DND-41 (cell line): ENCODE data around the gene ZDHHC18.
A peak's percentile ranks its signal among the peaks of the same experiment; 100 is the strongest.

ENCODE experiments used
- ATAC-seq: fragments of 200-7000 bp; cut with Tn5 transposase; 3 replicates; pipeline ENCODE4 v1.9.1; 2021; ENCODE audit warnings: low read depth; ENCODE audit not compliant: insufficient read depth
- DNase-seq: peaks from one replicate; pipeline ENCODE4 v3.0.0-alpha.2; 2020
- H2AFZ ChIP-seq: 2 replicates; pipeline ENCODE4 v1.6.0; 2012; ENCODE audit warnings: low read depth, low read length
- H3K27ac ChIP-seq: 2 replicates; pipeline ENCODE4 v1.5.1; 2012; ENCODE audit warnings: low read length, inconsistent platforms
- H3K27me3 ChIP-seq: fragments of 200-600 bp; sonication (generic); 2 replicates; pipeline ENCODE4 v1.6.0; 2012; ENCODE audit warnings: low read length, mild to moderate bottlenecking, inconsistent platforms; ENCODE audit not compliant: insufficient read depth, poor library complexity
- H3K36me3 ChIP-seq: 2 replicates; pipeline ENCODE4 v1.5.1; 2012; ENCODE audit warnings: low read length, inconsistent platforms; ENCODE audit not compliant: insufficient read depth
- H3K4me1 ChIP-seq: 2 replicates; pipeline ENCODE4 v1.5.1; 2012; ENCODE audit warnings: mild to moderate bottlenecking, low read length; ENCODE audit not compliant: insufficient read depth
- H3K4me2 ChIP-seq: 2 replicates; pipeline ENCODE4 v1.6.0; 2012; ENCODE audit warnings: mild to moderate bottlenecking, moderate library complexity, low read length, inconsistent platforms; ENCODE audit not compliant: insufficient read depth
- H3K4me3 ChIP-seq, 2 experiments: fragments of 200-600 bp in 1 of 2; shearing (Covaris generic) in 1 of 2; 2 replicates each; pipeline ENCODE4 v1.5.1; 2012 to 2016; ENCODE audit warnings: inconsistent platforms in 2 of 2, low read length in 2 of 2, mild to moderate bottlenecking in 2 of 2, low read depth in 1 of 2, moderate library complexity in 1 of 2
- H3K79me2 ChIP-seq: 2 replicates; pipeline ENCODE4 v1.6.0; 2012; ENCODE audit warnings: low read length, inconsistent platforms; ENCODE audit not compliant: insufficient read depth
- H3K9ac ChIP-seq: 2 replicates; pipeline ENCODE4 v1.6.0; 2012; ENCODE audit warnings: low read depth, mild to moderate bottlenecking, inconsistent platforms, low read length, moderate library complexity
- H3K9me3 ChIP-seq: 2 replicates; pipeline ENCODE4 v1.5.1; 2012; ENCODE audit warnings: low read length, moderate library complexity, mild to moderate bottlenecking, inconsistent platforms; ENCODE audit not compliant: insufficient read depth, severe bottlenecking
- H4K20me1 ChIP-seq: 2 replicates; pipeline ENCODE4 v1.6.0; 2012; ENCODE audit warnings: low read length; ENCODE audit not compliant: insufficient read depth
- EZH2 ChIP-seq: IDR thresholded peaks from 3 replicates; pipeline ENCODE4 v1.6.1; 2012; ENCODE audit warnings: borderline replicate concordance, low read depth, mild to moderate bottlenecking, moderate library complexity, low read length, inconsistent platforms; ENCODE audit not compliant: severe bottlenecking
- TF ChIP-seq, protein P1 (sequence below): IDR thresholded peaks from 2 replicates; pipeline ENCODE4 v1.5.1; 2012; ENCODE audit warnings: borderline replicate concordance, low read length, moderate library complexity, mild to moderate bottlenecking; ENCODE audit not compliant: poor library complexity, severe bottlenecking; ENCODE audit errors: extremely low read depth

Gene ZDHHC18

DNA sequence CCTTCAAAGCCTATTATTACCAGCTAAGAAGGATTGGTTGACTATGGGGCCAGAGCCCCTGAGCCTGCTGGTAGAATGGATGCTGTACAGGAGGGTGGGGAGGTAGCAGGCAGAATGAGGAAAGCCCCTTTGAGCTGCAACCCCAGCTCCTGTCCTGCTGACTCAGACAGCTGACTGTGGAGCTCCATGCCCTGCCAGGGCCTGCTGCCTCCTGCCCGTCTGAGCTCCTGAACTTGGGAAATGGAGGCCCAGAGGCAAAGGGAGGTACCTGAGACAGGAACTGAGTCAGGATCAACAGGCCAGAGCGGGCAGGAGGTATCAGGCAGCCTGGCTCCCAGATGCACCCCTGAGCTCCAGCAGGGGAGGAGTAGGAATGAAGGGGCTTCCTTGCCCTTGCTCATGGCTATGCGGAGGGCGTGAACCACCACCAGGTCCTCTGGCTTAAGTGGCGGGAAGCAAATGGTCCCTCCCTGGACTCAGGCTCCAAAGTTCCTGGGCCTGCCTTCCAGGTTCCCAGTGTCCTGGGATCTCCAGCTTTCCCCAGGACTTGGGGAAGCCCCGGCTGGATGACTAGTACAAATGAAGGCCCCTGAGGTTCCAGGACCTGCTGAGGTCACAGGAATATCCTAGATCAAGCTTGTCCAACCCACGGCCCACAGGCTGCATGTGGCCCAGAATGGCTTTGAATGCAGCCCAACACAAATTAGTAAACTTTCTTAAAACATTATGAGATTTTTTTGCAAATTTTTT, 32.6 kb downstream of the ZDHHC18 start:
- DNase-seq: no peak

DNA sequence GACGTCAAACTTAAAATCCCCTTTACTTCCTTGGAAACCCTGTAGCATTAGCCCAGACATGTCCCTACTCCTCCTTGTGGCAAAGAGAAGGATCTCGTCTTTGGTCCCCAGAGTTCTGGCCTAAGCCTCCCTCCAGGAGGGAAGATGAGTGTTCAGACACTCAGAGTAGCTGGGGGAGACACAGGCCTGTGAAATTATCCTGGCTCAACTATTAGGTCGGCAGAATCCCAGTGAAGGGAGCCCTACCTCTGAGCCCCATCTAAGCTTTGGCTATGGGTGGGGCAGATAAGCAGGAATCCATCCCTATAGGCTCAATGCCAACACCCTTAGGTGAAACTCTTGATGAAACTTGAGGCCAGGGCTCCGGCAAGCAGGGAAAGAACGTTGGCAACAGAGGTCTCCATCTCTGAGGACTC, 34.8 kb downstream of the ZDHHC18 start:
- Histone ChIP-seq H4K20me1 (no peaks in the 10 kb centered on the region), H3K79me2 (no peaks in the 10 kb centered on the region; the same call in 1 of the 2 replicates), H3K4me3 (no peak overlapping the region), H3K9me3 (no peaks in the 10 kb centered on the region), H3K27me3 (no peaks in the 10 kb centered on the region), H2AFZ (no peak overlapping the region), H3K27ac (no peak overlapping the region), H3K36me3 (no peaks in the 10 kb centered on the region; the same call in none of the 2 replicates), H3K4me1 (peaks cover 20% of the 10 kb centered on the region), H3K4me2 (no peak overlapping the region), H3K9ac (no peak overlapping the region)
- TF ChIP-seq EZH2: no peak
- TF ChIP-seq, protein P1, sequence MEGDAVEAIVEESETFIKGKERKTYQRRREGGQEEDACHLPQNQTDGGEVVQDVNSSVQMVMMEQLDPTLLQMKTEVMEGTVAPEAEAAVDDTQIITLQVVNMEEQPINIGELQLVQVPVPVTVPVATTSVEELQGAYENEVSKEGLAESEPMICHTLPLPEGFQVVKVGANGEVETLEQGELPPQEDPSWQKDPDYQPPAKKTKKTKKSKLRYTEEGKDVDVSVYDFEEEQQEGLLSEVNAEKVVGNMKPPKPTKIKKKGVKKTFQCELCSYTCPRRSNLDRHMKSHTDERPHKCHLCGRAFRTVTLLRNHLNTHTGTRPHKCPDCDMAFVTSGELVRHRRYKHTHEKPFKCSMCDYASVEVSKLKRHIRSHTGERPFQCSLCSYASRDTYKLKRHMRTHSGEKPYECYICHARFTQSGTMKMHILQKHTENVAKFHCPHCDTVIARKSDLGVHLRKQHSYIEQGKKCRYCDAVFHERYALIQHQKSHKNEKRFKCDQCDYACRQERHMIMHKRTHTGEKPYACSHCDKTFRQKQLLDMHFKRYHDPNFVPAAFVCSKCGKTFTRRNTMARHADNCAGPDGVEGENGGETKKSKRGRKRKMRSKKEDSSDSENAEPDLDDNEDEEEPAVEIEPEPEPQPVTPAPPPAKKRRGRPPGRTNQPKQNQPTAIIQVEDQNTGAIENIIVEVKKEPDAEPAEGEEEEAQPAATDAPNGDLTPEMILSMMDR: peak; percentile 21
- DNase-seq (no peak), ATAC-seq (no peak)

More for the DNA sequence above, 32.6 kb downstream of the ZDHHC18 start:
- TF ChIP-seq, protein P1: no peak
- no peak for TF ChIP-seq EZH2
- peaks cover 9% of the 10 kb centered on the region for H3K4me1 ChIP-seq
- no peak overlapping the region for H3K4me3 ChIP-seq
- no peaks in the 10 kb centered on the region for H3K27me3 ChIP-seq
- H3K9ac ChIP-seq: no peak overlapping the region
- no peak overlapping the region for H3K4me2 ChIP-seq
- H3K9me3 ChIP-seq: no peaks in the 10 kb centered on the region
- no peak for ATAC-seq
- no peaks in the 10 kb centered on the region for H3K79me2 ChIP-seq
- H4K20me1 ChIP-seq: no peaks in the 10 kb centered on the region
- H2AFZ ChIP-seq: no peak overlapping the region
- peaks cover 15% of the 10 kb centered on the region for H3K36me3 ChIP-seq
- H3K27ac ChIP-seq: no peak overlapping the region

DNA sequence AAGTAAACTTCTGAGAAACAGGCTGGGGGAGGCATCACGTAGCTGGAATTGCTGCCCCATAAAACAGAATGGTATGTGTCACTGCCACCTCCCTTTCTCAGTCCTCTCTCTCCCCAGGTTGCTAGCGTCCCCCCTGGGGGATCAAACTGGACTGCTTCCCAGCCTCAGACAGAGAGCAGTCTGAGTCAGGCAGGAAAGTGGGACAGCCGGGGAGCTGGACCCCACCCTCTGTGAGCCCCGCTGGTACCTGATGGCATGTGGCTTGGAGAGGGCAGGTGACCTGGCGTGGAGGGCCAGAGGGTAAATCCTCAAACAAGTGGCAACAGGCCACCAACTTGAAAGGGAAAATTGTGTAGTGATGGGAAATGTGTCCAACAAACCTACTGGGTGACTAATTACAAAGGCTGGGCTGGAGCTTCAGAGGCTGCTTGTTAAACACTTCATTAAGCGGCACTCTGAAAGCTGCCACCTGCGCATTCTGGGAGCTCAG, 35.4 kb downstream of the ZDHHC18 start:
- no peak overlapping the region for H2AFZ ChIP-seq
- peaks cover 21% of the 10 kb centered on the region for H3K4me1 ChIP-seq
- H3K4me3 ChIP-seq: no peak overlapping the region
- no peaks in the 10 kb centered on the region for H4K20me1 ChIP-seq
- no peaks in the 10 kb centered on the region for H3K27me3 ChIP-seq
- no peak for DNase-seq
- no peak for ATAC-seq
- H3K9me3 ChIP-seq: no peaks in the 10 kb centered on the region
- H3K36me3 ChIP-seq: no peaks in the 10 kb centered on the region; the same call in none of the 2 replicates
- no peak overlapping the region for H3K27ac ChIP-seq
- TF ChIP-seq, protein P1: no peak
- TF ChIP-seq EZH2: no peak
- no peaks in the 10 kb centered on the region; the same call in 1 of the 2 replicates for H3K79me2 ChIP-seq
- H3K4me2 ChIP-seq: no peak overlapping the region
- no peak overlapping the region for H3K9ac ChIP-seq
